Endothelial cell of umbilical vein (primary cell): ENCODE measurements around the gene KRTCAP2.

Source experiments
- FOS ChIP-seq: IDR thresholded peaks from 2 replicates; pipeline ENCODE4 v1.6.1; 2011; ENCODE audit warnings: mild to moderate bottlenecking, low read length, moderate library complexity, borderline replicate concordance; ENCODE audit not compliant: insufficient read depth
- POLR2A ChIP-seq: IDR thresholded peaks from 2 replicates; pipeline ENCODE4 v1.6.1; 2012; ENCODE audit warnings: low read depth, mild to moderate bottlenecking, control low read depth, low read length
- POLR2AphosphoS5 ChIP-seq: IDR thresholded peaks from 2 replicates; pipeline ENCODE4 v1.6.1; 2012; ENCODE audit warnings: low read depth, mild to moderate bottlenecking, control low read depth, low read length, moderate library complexity; ENCODE audit not compliant: insufficient read depth
- TF ChIP-seq, protein P1 (sequence below), 2 donors: IDR thresholded peaks; 1 replicate in 1 of 2; 2 replicates in 1 of 2; pipeline ENCODE4 v1.5.1; 2011; ENCODE audit warnings: low read length in 2 of 2, mild to moderate bottlenecking in 2 of 2, moderate library complexity in 2 of 2, control low read depth in 1 of 2, inconsistent platforms in 1 of 2, low read depth in 1 of 2; ENCODE audit not compliant: insufficient read depth in 1 of 2; ENCODE audit errors: extremely low read depth in 1 of 2
- TF ChIP-seq, protein P2 (sequence below): IDR thresholded peaks from 2 replicates; pipeline ENCODE4 v1.6.1; 2011; ENCODE audit not compliant: insufficient read depth, insufficient read length

- TF ChIP-seq, protein P1, sequence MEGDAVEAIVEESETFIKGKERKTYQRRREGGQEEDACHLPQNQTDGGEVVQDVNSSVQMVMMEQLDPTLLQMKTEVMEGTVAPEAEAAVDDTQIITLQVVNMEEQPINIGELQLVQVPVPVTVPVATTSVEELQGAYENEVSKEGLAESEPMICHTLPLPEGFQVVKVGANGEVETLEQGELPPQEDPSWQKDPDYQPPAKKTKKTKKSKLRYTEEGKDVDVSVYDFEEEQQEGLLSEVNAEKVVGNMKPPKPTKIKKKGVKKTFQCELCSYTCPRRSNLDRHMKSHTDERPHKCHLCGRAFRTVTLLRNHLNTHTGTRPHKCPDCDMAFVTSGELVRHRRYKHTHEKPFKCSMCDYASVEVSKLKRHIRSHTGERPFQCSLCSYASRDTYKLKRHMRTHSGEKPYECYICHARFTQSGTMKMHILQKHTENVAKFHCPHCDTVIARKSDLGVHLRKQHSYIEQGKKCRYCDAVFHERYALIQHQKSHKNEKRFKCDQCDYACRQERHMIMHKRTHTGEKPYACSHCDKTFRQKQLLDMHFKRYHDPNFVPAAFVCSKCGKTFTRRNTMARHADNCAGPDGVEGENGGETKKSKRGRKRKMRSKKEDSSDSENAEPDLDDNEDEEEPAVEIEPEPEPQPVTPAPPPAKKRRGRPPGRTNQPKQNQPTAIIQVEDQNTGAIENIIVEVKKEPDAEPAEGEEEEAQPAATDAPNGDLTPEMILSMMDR (IDR thresholded peaks at IDR 0.05; ENCODE audit: extremely low read depth in 1 of 2, insufficient read depth in 1 of 2, low read depth in 1 of 2, low read length in 2 of 2) = no peak
- TF ChIP-seq POLR2A (no peak), POLR2AphosphoS5 (no peak), FOS (no peak)
- TF ChIP-seq, protein P2, sequence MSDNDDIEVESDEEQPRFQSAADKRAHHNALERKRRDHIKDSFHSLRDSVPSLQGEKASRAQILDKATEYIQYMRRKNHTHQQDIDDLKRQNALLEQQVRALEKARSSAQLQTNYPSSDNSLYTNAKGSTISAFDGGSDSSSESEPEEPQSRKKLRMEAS = no peak
These were observed 11.3 kb upstream of the KRTCAP2 start for GRCh38 chr1:155184351-155184811.
